Transverse colon (tissue), 4 donors: Measurements from ENCODE around the gene BRME1.

Source experiments
- POLR2A ChIP-seq: fragments of 450-650 bp; IDR thresholded peaks from one replicate; pipeline ENCODE4 v1.6.1; 2016; ENCODE audit warnings: antibody characterized with exemption, mild to moderate bottlenecking, moderate library complexity
- POLR2AphosphoS5 ChIP-seq, 3 donors: sonication (generic); formaldehyde crosslinking; IDR thresholded peaks; one replicate each; pipeline ENCODE4 v1.6.1; 2016; ENCODE audit warnings: antibody characterized with exemption in 3 of 3
- TF ChIP-seq, protein P1 (sequence below), 5 experiments: fragments of 200-600 bp in 3 of 5; fragments of 450-650 bp in 2 of 5; sonication (generic) in 3 of 5; IDR thresholded peaks; 1 replicate in 2 of 5; 2 replicates in 3 of 5; pipeline ENCODE4 v1.5.1; 2016 to 2017; ENCODE audit warnings: antibody characterized with exemption in 5 of 5, inconsistent platforms in 3 of 5, mild to moderate bottlenecking in 2 of 5, moderate library complexity in 1 of 5

DNA sequence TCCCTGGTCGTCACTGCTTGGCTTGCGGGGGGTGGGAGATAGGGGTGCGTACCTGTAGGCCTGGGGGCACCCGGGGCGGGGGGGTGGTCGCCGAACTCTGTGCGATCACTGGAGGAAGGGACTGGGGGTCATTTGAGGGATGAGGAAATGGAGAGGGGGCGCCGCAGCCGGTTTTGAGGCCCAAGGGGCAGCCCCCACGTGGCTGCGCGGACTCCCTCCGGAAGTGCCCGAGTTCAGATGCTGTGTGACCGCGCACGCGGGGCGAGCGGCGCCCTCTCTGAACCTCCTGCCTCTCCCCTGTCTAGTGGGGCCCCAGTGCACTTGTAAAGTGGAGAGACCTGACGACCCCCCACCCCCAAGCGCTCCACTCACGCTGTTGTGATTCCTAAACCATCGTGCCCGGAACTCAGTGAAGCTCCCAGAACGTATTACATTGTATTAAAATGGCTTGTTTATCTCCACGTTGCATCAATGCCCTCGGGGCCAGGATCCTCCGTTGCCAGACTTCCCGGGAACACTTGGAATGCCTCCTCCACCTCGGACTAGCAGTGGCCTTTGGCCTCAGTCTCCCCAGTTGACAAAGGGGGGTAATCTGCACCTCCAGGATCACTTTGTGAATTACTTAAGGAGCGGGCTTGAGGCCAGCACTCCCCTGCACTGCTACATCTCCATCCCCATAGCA, 31.9 kb downstream of the BRME1 start:
- TF ChIP-seq, protein P1, sequence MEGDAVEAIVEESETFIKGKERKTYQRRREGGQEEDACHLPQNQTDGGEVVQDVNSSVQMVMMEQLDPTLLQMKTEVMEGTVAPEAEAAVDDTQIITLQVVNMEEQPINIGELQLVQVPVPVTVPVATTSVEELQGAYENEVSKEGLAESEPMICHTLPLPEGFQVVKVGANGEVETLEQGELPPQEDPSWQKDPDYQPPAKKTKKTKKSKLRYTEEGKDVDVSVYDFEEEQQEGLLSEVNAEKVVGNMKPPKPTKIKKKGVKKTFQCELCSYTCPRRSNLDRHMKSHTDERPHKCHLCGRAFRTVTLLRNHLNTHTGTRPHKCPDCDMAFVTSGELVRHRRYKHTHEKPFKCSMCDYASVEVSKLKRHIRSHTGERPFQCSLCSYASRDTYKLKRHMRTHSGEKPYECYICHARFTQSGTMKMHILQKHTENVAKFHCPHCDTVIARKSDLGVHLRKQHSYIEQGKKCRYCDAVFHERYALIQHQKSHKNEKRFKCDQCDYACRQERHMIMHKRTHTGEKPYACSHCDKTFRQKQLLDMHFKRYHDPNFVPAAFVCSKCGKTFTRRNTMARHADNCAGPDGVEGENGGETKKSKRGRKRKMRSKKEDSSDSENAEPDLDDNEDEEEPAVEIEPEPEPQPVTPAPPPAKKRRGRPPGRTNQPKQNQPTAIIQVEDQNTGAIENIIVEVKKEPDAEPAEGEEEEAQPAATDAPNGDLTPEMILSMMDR (IDR thresholded peaks at IDR 0.05), result no peak
- no peak for TF ChIP-seq POLR2AphosphoS5 (IDR thresholded peaks at IDR 0.05)
- TF ChIP-seq POLR2A, result no peak
